Activated effector memory CD4-positive, alpha-beta T cell treated with anti-CD3 and anti-CD28 coated beads, Interleukin-2, amount 50 U/mL, for 16 hours (primary cell): Measurements from ENCODE around the gene ADSS1.

Experiments
- DNase-seq: peaks from one replicate; pipeline ENCODE4 v3.0.0-alpha.2; 2020

The ADSS1 gene

GRCh38 chr14:104700225-104700651 is 23.8 kb upstream of the ADSS1 start:
- DNase-seq: no peak

- DNase-seq: no peak
These were observed 23.2 kb upstream of the ADSS1 start for GRCh38 chr14:104700747-104701217.

GRCh38 chr14:104701383-104702076 is 22.5 kb upstream of the ADSS1 start:
- no peak for DNase-seq

GRCh38 chr14:104702106-104702505 is 21.9 kb upstream of the ADSS1 start:
- no peak for DNase-seq

GRCh38 chr14:104702673-104703072 is 21.4 kb upstream of the ADSS1 start:
- no peak for DNase-seq

DNA sequence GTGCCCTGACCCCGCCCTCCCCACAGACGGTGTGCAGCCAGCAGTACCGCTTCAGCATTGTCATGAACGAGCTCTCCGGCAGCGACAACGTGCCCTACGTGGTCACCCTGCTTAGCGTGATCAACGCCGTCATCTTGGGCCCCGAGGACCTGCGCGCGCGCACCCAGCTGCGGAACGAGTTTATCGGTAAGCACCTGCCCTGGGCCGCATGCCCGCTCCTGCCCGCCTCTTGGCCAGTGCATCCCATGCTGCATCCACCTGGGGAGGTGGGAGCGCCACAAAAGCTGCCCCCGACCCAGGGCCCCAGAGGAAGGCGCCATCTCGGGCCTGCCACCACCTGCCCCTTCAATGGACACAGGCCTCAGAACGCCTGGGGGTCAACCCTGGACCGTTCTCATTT is 20.8 kb upstream of the ADSS1 start:
- DNase-seq: no peak

GRCh38 chr14:104704252-104704651 is 19.8 kb upstream of the ADSS1 start:
- DNase-seq: no peak

GRCh38 chr14:104705340-104706047 is 18.5 kb upstream of the ADSS1 start:
- no peak for DNase-seq

GRCh38 chr14:104706733-104707607 is 17.1 kb upstream of the ADSS1 start:
- no peak for DNase-seq

GRCh38 chr14:104707608-104708595 is 16.1 kb upstream of the ADSS1 start:
- no peak for DNase-seq

- peak; percentile 90 for DNase-seq
These were observed 15.3 kb upstream of the ADSS1 start for GRCh38 chr14:104708606-104709268.

- no peak for DNase-seq
These were observed 14.5 kb upstream of the ADSS1 start for GRCh38 chr14:104709387-104710039.

GRCh38 chr14:104710071-104710735 is 13.8 kb upstream of the ADSS1 start:
- DNase-seq: no peak

GRCh38 chr14:104712881-104713734 is 10.9 kb upstream of the ADSS1 start:
- no peak for DNase-seq

GRCh38 chr14:104714066-104714465 is 10.0 kb upstream of the ADSS1 start:
- no peak for DNase-seq

DNA sequence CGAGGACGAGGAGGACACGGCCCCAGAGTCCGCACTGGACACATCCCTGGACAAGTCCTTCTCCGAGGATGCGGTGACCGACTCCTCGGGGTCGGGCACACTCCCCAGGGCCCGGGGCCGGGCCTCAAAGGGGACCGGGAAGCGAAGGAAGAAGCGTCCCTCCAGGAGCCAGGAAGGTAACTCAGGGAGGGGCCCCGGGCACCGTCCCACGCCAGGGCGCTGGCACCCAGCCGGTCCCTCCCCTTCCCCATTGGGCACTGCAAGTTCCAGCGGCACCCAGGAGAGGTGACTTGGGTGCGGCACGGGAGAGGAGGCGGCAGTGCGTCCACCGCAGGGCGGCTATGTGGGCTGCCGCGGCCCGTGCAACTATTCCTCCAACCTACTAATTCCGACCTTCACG is 9.3 kb upstream of the ADSS1 start:
- no peak for DNase-seq

DNA sequence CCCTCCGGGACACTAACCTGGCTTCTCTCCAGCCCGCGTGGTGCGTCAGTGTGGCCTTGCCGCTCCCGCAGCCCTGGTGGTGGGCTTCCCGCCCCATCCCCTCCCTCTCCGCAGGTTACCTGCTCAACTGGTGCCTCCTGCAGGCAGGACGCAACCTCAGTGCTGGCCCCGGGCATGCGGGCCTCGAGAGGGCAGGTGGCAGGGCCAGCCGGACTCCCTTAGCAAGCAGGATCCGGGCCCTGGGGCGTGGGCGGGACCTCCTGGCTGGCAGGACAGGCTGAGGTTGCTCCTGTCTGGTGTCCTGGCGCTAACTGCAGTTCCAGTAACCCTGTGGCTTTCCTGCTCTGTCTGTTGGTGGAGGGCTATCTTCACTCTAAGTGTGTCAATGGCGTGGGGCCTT is 8.6 kb upstream of the ADSS1 start:
- DNase-seq: no peak

- DNase-seq: no peak
These were observed 8.2 kb upstream of the ADSS1 start for GRCh38 chr14:104715871-104716270.

DNA sequence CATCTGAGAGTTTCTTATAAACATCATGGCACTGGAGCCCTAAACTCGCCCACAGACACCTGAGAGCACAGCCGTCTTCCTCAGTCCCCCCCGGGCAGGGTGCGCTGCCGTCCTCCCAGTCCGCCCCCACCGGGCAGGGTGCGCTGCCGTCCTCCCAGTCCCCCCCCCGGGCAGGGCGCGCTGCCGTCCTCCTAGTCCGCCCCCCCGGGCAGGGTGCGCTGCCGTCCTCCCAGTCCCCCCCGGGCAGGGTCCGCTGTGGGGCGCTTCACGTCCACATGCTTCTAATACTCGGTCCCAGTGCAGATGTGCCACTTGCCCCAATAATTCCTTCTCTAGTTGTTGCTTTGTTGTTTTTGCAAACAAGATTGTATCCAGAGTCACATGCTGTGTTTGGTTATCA is 6.9 kb upstream of the ADSS1 start:
- no peak for DNase-seq

DNA sequence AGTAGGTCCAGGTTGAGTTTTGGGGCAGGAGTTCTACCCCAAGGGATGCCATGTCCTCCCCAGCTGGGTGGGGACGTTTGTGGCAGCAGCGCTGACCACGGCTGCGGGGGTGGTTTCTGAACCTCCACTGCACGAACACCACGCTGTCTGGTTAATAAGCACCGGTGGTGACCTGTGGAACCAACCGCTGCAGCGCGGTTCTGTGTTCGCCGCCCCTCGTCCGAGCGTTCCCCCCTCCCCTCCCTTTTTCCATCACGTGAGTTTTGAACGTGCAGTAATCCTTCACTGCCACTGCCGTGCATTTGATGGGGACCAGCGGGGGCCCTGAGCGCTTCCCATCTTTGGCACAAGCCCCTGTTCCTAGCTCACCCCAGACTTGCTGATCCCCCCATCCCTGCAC is 6.4 kb upstream of the ADSS1 start:
- no peak for DNase-seq
